Activated gamma-delta T cell treated with Interleukin-2 at 50 U/mL for 16 hours (primary cell): Measurements from ENCODE around the gene ZEB2.

Source experiments
- DNase-seq: peaks from one replicate; pipeline ENCODE4 v3.0.0-alpha.2; 2020

ZEB2 gene

GRCh38 chr2:144493027-144493809 lies 26.7 kb downstream of the ZEB2 start:
- no peak for DNase-seq

- DNase-seq: no peak
Observed at GRCh38 chr2:144490857-144491256, 29.1 kb downstream of the ZEB2 start.

GRCh38 chr2:144490017-144490416 lies 29.9 kb downstream of the ZEB2 start:
- DNase-seq: no peak

- DNase-seq: no peak
Observed at GRCh38 chr2:144489315-144489916, 30.5 kb downstream of the ZEB2 start.

- DNase-seq: no peak
Observed at GRCh38 chr2:144484201-144484948, 35.5 kb downstream of the ZEB2 start.

GRCh38 chr2:144481666-144482065 lies 38.3 kb downstream of the ZEB2 start:
- no peak for DNase-seq

GRCh38 chr2:144481109-144481508 lies 38.8 kb downstream of the ZEB2 start:
- no peak for DNase-seq

GRCh38 chr2:144480285-144480684 lies 39.6 kb downstream of the ZEB2 start:
- DNase-seq: no peak

- no peak for DNase-seq
Observed at GRCh38 chr2:144479659-144480058, 40.3 kb downstream of the ZEB2 start.

GRCh38 chr2:144479138-144479537 lies 40.8 kb downstream of the ZEB2 start:
- no peak for DNase-seq

GRCh38 chr2:144477957-144478311 lies 42.0 kb downstream of the ZEB2 start:
- DNase-seq: no peak

GRCh38 chr2:144477281-144477956 lies 42.5 kb downstream of the ZEB2 start:
- no peak for DNase-seq

- no peak for DNase-seq
Observed at GRCh38 chr2:144476682-144477081, 43.2 kb downstream of the ZEB2 start.

GRCh38 chr2:144475569-144476275 lies 44.2 kb downstream of the ZEB2 start:
- DNase-seq: no peak

GRCh38 chr2:144475044-144475443 lies 44.9 kb downstream of the ZEB2 start:
- no peak for DNase-seq

- DNase-seq: no peak
Observed at GRCh38 chr2:144474017-144474416, 45.9 kb downstream of the ZEB2 start.

GRCh38 chr2:144472911-144473310 lies 47.0 kb downstream of the ZEB2 start:
- DNase-seq: no peak

- DNase-seq: no peak
Observed at GRCh38 chr2:144472046-144472412, 47.9 kb downstream of the ZEB2 start.

- no peak for DNase-seq
Observed at GRCh38 chr2:144471305-144472045, 48.4 kb downstream of the ZEB2 start.

GRCh38 chr2:144470816-144471215 lies 49.1 kb downstream of the ZEB2 start:
- no peak for DNase-seq

GRCh38 chr2:144470334-144470733 lies 49.6 kb downstream of the ZEB2 start:
- no peak for DNase-seq

GRCh38 chr2:144469798-144470197 lies 50.1 kb downstream of the ZEB2 start:
- no peak for DNase-seq
